Gastroesophageal sphincter (tissue), 4 donors: ENCODE measurements around the gene RNF19B. TPM values are rescaled to one million over a fixed set of nuclear protein-coding genes. Genes with fewer than 3 reads are reported as not detected.

Experiments used
- ATAC-seq: fragments of 150-250 bp; one replicate; pipeline ENCODE4 v1.9.1; 2016; ENCODE audit warnings: mild to moderate bottlenecking, moderate library complexity
- H3K27ac ChIP-seq, 4 donors: fragments of 200-600 bp; sonication (generic) in 3 of 4; 1 replicate in 3 of 4; 2 replicates in 1 of 4; pipeline ENCODE4 v1.5.1; 2016 to 2019
- H3K27me3 ChIP-seq: fragments of 200-600 bp; sonication (generic); one replicate; pipeline ENCODE4 v1.5.1; 2019
- H3K36me3 ChIP-seq, 2 donors: fragments of 200-600 bp; sonication (generic); one replicate each; pipeline ENCODE4 v1.5.1; 2019; ENCODE audit warnings: control low read depth in 1 of 2
- H3K4me1 ChIP-seq, 3 donors: fragments of 200-600 bp; sonication (generic); 1 replicate in 2 of 3; 2 replicates in 1 of 3; pipeline ENCODE4 v1.5.1; 2016 to 2019; ENCODE audit warnings: control low read depth in 2 of 3
- H3K4me3 ChIP-seq, 2 donors: fragments of 200-600 bp; sonication (generic); one replicate each; pipeline ENCODE4 v1.5.1; 2019; ENCODE audit warnings: mild to moderate bottlenecking in 1 of 2, moderate library complexity in 1 of 2
- H3K9me3 ChIP-seq, 3 donors: fragments of 200-600 bp; sonication (generic); one replicate each; pipeline ENCODE4 v1.5.1; 2017 to 2019; ENCODE audit warnings: control low read depth in 2 of 3
- EP300 ChIP-seq: sonication (generic); formaldehyde crosslinking; IDR thresholded peaks from one replicate; pipeline ENCODE4 v1.6.1; 2017; ENCODE audit warnings: antibody characterized with exemption, mild to moderate bottlenecking
- POLR2A ChIP-seq, 2 donors: fragments of 450-650 bp; IDR thresholded peaks; one replicate each; pipeline ENCODE4 v1.6.1; 2017; ENCODE audit warnings: antibody characterized with exemption in 2 of 2, mild to moderate bottlenecking in 2 of 2, moderate library complexity in 1 of 2
- POLR2AphosphoS5 ChIP-seq: sonication (generic); formaldehyde crosslinking; IDR thresholded peaks from one replicate; pipeline ENCODE4 v1.6.1; 2017; ENCODE audit warnings: antibody characterized with exemption
- WGBS, 2 donors: methylation state at CpG; one replicate each; pipeline ENCODE4 v1.1.5; 2018; ENCODE audit warnings: low coverage in 1 of 2; 5-methylcytosine and 5-hydroxymethylcytosine counted together
- total RNA-seq, 4 donors: library from RNA; depleted of rRNA; stranded (reverse); fragments of >200 nt; gene quantifications; one replicate each; pipeline ENCODE4 v1.1.0, GENCODE V29; 2016
- TF ChIP-seq, protein P1 (sequence below), 4 experiments: fragments of 200-600 bp in 2 of 4; fragments of 450-650 bp in 2 of 4; sonication (generic) in 1 of 4; IDR thresholded peaks; one replicate each; pipeline ENCODE4 v1.5.1; 2017 to 2019; ENCODE audit warnings: antibody characterized with exemption in 4 of 4, mild to moderate bottlenecking in 2 of 4, moderate library complexity in 2 of 4

RNF19B gene
- total RNA-seq, 4 donors from 2014 or later: 19.5 to 25.2 (median 21.8) TPM

- Histone ChIP-seq H3K9me3 (no peaks in the 10 kb centered on the region), H3K36me3 (no peaks in the 10 kb centered on the region), H3K4me1 (peaks cover 0 to 50% (median 13%) of the 10 kb centered on the region in 3 donors), H3K4me3 (peak overlapping the region; percentile 51 to 95), H3K27ac (peak overlapping the region; percentile 93 to 98 (median 96)), H3K27me3 (no peaks in the 10 kb centered on the region)
- TF ChIP-seq, protein P1, sequence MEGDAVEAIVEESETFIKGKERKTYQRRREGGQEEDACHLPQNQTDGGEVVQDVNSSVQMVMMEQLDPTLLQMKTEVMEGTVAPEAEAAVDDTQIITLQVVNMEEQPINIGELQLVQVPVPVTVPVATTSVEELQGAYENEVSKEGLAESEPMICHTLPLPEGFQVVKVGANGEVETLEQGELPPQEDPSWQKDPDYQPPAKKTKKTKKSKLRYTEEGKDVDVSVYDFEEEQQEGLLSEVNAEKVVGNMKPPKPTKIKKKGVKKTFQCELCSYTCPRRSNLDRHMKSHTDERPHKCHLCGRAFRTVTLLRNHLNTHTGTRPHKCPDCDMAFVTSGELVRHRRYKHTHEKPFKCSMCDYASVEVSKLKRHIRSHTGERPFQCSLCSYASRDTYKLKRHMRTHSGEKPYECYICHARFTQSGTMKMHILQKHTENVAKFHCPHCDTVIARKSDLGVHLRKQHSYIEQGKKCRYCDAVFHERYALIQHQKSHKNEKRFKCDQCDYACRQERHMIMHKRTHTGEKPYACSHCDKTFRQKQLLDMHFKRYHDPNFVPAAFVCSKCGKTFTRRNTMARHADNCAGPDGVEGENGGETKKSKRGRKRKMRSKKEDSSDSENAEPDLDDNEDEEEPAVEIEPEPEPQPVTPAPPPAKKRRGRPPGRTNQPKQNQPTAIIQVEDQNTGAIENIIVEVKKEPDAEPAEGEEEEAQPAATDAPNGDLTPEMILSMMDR (IDR thresholded peaks at IDR 0.05): no peak
- TF ChIP-seq POLR2AphosphoS5 (no peak), POLR2A (IDR thresholded peaks at IDR 0.05) (no peak), EP300 (no peak)
- WGBS, 2 donors: 67 to 70% methylated on average over 5 of the region's 5 CpGs
- no peak for ATAC-seq
These were observed 690 bp upstream of the RNF19B start for GRCh38 chr1:32965251-32965747.

- 0 to 1% methylated on average over 6 to 9 of the region's 78 CpGs for WGBS, 2 donors
- peaks cover 0 to 51% (median 13%) of the 10 kb centered on the region in 3 donors for H3K4me1 ChIP-seq
- H3K36me3 ChIP-seq: no peaks in the 10 kb centered on the region
- no peaks in the 10 kb centered on the region for H3K27me3 ChIP-seq
- H3K4me3 ChIP-seq: peak overlapping the region; percentile 51 to 95
- ATAC-seq: peak; percentile 24
- TF ChIP-seq EP300: no peak
- TF ChIP-seq, protein P1 (IDR thresholded peaks at IDR 0.05): peak in 1 of 4 experiments; percentile 20
- no peak for TF ChIP-seq POLR2AphosphoS5
- TF ChIP-seq POLR2A (IDR thresholded peaks at IDR 0.05): no peak
- peak overlapping the region; percentile 41 to 98 (median 96) for H3K27ac ChIP-seq
- H3K9me3 ChIP-seq: no peaks in the 10 kb centered on the region
These were observed 706 bp downstream of the RNF19B start for GRCh38 chr1:32963746-32964460.

DNA sequence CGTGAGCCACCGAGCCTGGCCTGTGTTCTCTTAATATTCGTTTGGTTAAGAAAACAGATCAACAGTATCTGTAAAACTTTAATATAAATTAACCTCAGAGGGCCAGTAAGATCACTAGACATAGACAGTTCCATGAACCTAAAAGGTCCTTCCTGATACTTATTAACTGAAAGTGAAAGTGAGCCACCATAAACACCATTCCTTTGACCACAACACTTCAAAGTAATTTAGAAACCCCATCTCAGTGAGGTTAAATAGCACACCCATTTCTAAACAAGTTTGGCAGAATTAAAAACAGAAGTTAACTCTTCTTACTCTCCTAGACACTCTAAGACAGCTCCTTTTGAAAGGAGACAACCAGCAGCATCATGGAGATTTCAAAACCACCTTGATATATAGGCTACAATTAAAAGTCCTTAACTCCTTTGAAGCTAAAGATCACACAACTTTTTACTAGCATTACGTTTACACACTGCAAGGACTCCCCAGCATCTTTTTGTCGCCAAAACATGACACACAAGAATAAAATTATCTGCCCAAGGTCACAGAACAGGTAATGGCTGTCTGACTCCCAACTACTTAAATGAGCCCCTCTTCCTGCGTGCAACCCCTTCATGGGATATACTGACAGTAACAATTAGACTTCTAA, 2.2 kb downstream of the RNF19B start:
- WGBS, 2 donors: 52 to 63% methylated on average over 5 to 6 of the region's 6 CpGs
- H3K4me3 ChIP-seq: peak overlapping the region; percentile 51 to 95
- H3K27me3 ChIP-seq: no peaks in the 10 kb centered on the region
- H3K4me1 ChIP-seq: peaks cover 0 to 42% (median 13%) of the 10 kb centered on the region in 3 donors
- TF ChIP-seq POLR2A (IDR thresholded peaks at IDR 0.05) (no peak), POLR2AphosphoS5 (no peak)
- peak overlapping the region in 2 of 4 donors; percentile 23 to 28 for H3K27ac ChIP-seq
- H3K9me3 ChIP-seq: no peaks in the 10 kb centered on the region
- ATAC-seq: no peak
- no peaks in the 10 kb centered on the region for H3K36me3 ChIP-seq

DNA sequence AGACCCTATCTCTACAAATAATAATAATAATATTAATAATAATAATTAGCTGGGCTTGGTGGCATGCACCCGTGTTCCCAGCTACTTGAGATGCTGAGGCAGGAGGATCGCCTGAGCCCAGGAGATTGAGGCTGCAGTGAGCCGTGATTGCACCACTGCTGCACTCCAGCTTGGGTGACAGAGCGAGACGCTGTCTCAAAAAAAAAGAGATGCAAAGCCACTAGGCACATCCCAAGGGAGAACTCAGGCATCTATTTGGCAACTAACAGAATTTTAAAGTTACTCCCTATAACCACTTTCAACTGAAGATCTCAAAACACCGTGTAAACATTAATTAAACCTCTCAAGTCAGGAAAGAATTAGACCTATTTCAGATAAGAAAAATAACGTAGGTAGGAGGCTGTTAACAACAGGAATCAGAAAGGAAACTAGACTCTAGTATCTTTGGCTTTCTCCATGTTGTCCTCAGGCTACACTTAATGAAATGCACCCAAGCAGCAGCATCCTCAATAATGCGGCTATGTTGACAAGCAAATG, 3.7 kb downstream of the RNF19B start:
- H3K27ac ChIP-seq: no peak overlapping the region
- H3K9me3 ChIP-seq: no peaks in the 10 kb centered on the region
- peaks cover 0 to 46% (median 13%) of the 10 kb centered on the region in 3 donors for H3K4me1 ChIP-seq

DNA sequence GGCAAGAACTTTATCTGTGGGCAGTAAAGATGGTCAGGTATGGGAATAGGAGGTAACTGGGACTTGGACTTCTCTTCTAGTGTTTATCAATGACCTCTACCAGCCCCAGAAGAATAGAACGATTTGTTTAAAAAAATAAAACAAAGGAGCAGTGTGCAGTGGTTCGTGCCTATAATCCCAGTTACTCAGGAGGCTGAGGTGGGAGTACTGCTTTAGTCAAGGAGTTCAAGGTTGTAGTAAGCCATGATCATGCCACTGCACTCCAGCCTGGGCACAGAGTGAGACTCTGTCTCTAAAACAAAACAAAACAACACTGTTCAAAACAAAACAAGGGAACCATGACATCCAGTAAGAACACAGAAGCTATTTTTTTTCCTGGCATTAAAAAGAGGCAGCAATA, 4.3 kb downstream of the RNF19B start:
- 26 to 38% methylated on average over 2 of the region's 2 CpGs for WGBS, 2 donors
- no peak overlapping the region for H3K27ac ChIP-seq
- ATAC-seq: no peak
- H3K4me1 ChIP-seq: peaks cover 0 to 45% (median 13%) of the 10 kb centered on the region in 3 donors
- no peak for TF ChIP-seq POLR2AphosphoS5
- TF ChIP-seq EP300: no peak
- TF ChIP-seq POLR2A (IDR thresholded peaks at IDR 0.05): no peak
- TF ChIP-seq, protein P1 (IDR thresholded peaks at IDR 0.05): no peak
- no peaks in the 10 kb centered on the region for H3K27me3 ChIP-seq
- H3K4me3 ChIP-seq: no peak overlapping the region
- no peaks in the 10 kb centered on the region for H3K36me3 ChIP-seq
- no peaks in the 10 kb centered on the region for H3K9me3 ChIP-seq

More for the DNA sequence above, 3.7 kb downstream of the RNF19B start:
- no peak for ATAC-seq
- H3K27me3 ChIP-seq: no peaks in the 10 kb centered on the region
- H3K36me3 ChIP-seq: no peaks in the 10 kb centered on the region
- H3K4me3 ChIP-seq: no peak overlapping the region
- 75 to 80% methylated on average over 6 to 7 of the region's 8 CpGs for WGBS, 2 donors
- TF ChIP-seq, protein P1 (IDR thresholded peaks at IDR 0.05): no peak
- no peak for TF ChIP-seq POLR2AphosphoS5
- TF ChIP-seq POLR2A (IDR thresholded peaks at IDR 0.05): no peak
- no peak for TF ChIP-seq EP300
